HepG2 (cell line): ENCODE results near the gene ZNF503. TPM values are rescaled to one million over a fixed set of nuclear protein-coding genes. Genes with fewer than 3 reads are reported as not detected.

Experiments
- FLYWCH1 ChIP-seq: sonication (generic); formaldehyde crosslinking; IDR thresholded peaks from 2 replicates; pipeline ENCODE4 v1.8.1; 2023; ENCODE audit warnings: mild to moderate bottlenecking, missing genetic modification reagents
- GLI4 ChIP-seq: sonication (generic); formaldehyde crosslinking; IDR thresholded peaks from 2 replicates; pipeline ENCODE4 v1.5.1; 2020; ENCODE audit warnings: missing genetic modification reagents, mild to moderate bottlenecking, moderate library complexity, borderline replicate concordance
- IRF9 ChIP-seq: sonication (generic); formaldehyde crosslinking; IDR thresholded peaks from 2 replicates; pipeline ENCODE4 v1.8.0; 2022; ENCODE audit warnings: missing genetic modification reagents, mild to moderate bottlenecking, borderline replicate concordance
- KLF11 ChIP-seq: IDR thresholded peaks from 2 replicates; pipeline ENCODE4 v1.6.1; 2016; ENCODE audit warnings: missing compliant biosample characterization
- KMT2A ChIP-seq: sonication (generic); formaldehyde crosslinking; IDR thresholded peaks from 2 replicates; pipeline ENCODE4 v1.4.0; 2020; ENCODE audit warnings: missing genetic modification reagents
- MED8 ChIP-seq: sonication (generic); formaldehyde crosslinking; IDR thresholded peaks from 2 replicates; pipeline ENCODE4 v1.8.1; 2023; ENCODE audit warnings: mild to moderate bottlenecking, missing genetic modification reagents; ENCODE audit not compliant: insufficient replicate concordance
- POLR2G ChIP-seq: fragments of 200-400 bp; formaldehyde crosslinking; IDR thresholded peaks from 2 replicates; pipeline ENCODE4 v1.6.1; 2018; ENCODE audit warnings: mild to moderate bottlenecking, low read depth, low read length, moderate library complexity
- PRMT3 ChIP-seq: sonication (generic); formaldehyde crosslinking; IDR thresholded peaks from 2 replicates; pipeline ENCODE4 v1.8.1; 2022; ENCODE audit warnings: low read depth, mild to moderate bottlenecking, moderate library complexity, missing genetic modification reagents, borderline replicate concordance
- RARG ChIP-seq: sonication (generic); formaldehyde crosslinking; IDR thresholded peaks from 2 replicates; pipeline ENCODE4 v1.4.0; 2020; ENCODE audit warnings: low read depth, mild to moderate bottlenecking, missing genetic modification reagents
- RFXANK ChIP-seq: IDR thresholded peaks from 2 replicates; pipeline ENCODE4 v1.6.1; 2016
- SIX4 ChIP-seq: sonication (generic); formaldehyde crosslinking; IDR thresholded peaks from 2 replicates; pipeline ENCODE4 v1.4.0; 2020; ENCODE audit warnings: missing genetic modification reagents
- SNAI1 ChIP-seq: sonication (generic); formaldehyde crosslinking; IDR thresholded peaks from 2 replicates; pipeline ENCODE4 v1.5.0; 2020; ENCODE audit warnings: mild to moderate bottlenecking, missing genetic modification reagents, borderline replicate concordance
- TFE3 ChIP-seq: IDR thresholded peaks from 2 replicates; pipeline ENCODE4 v1.6.1; 2016
- THAP7 ChIP-seq: sonication (generic); formaldehyde crosslinking; IDR thresholded peaks from 2 replicates; pipeline ENCODE4 v1.8.1; 2023; ENCODE audit warnings: mild to moderate bottlenecking, missing genetic modification reagents
- ZBTB25 ChIP-seq: IDR thresholded peaks from 2 replicates; pipeline ENCODE4 v1.6.1; 2018; ENCODE audit warnings: missing genetic modification reagents
- ZBTB4 ChIP-seq: sonication (generic); formaldehyde crosslinking; IDR thresholded peaks from 2 replicates; pipeline ENCODE4 v1.4.0; 2020; ENCODE audit warnings: missing genetic modification reagents, mild to moderate bottlenecking, borderline replicate concordance
- ZFP41 ChIP-seq: sonication (generic); formaldehyde crosslinking; IDR thresholded peaks from 2 replicates; pipeline ENCODE4 v1.4.0; 2020; ENCODE audit warnings: mild to moderate bottlenecking, missing genetic modification reagents, borderline replicate concordance
- ZMAT3 ChIP-seq: sonication (generic); formaldehyde crosslinking; conservative IDR thresholded peaks from 2 replicates; pipeline ENCODE4 v1.7.0; 2021; ENCODE audit warnings: missing genetic modification reagents
- ZNF12 ChIP-seq: sonication (generic); formaldehyde crosslinking; IDR thresholded peaks from 2 replicates; pipeline ENCODE4 v1.5.0; 2020; ENCODE audit warnings: missing genetic modification reagents
- ZNF256 ChIP-seq: sonication (generic); formaldehyde crosslinking; conservative IDR thresholded peaks from 2 replicates; pipeline ENCODE4 v1.4.0; 2020; ENCODE audit warnings: missing genetic modification reagents
- ZNF383 ChIP-seq: sonication (generic); formaldehyde crosslinking; IDR thresholded peaks from 2 replicates; pipeline ENCODE4 v1.4.0; 2020; ENCODE audit warnings: missing genetic modification reagents, mild to moderate bottlenecking, borderline replicate concordance
- polyA plus RNA-seq, 8 experiments: library from polyadenylated mRNA; depleted of rRNA in 3 of 8; stranded (reverse) in 7 of 8; unstranded in 1 of 8; fragments of >200 nt; fragmentation: Illumina TruSeq in 4 of 8; extraction: Trizol in 4 of 8; gene quantifications; 2 replicates each; pipeline versions ENCODE4 v1.2.1 to v1.2.3, GENCODE V29; 2011 to 2016; ENCODE audit warnings: low read depth in 4 of 8, missing spikeins in 1 of 8, mixed read lengths in 1 of 8; ENCODE audit not compliant: insufficient read depth in 1 of 8
- total RNA-seq, 5 experiments: library from RNA; depleted of rRNA; stranded (reverse); fragments of >200 nt; fragmentation: Illumina TruSeq; extraction: Trizol; gene quantifications; 2 replicates each; pipeline ENCODE4 v1.2.3, GENCODE V29; 2016; ENCODE audit warnings: low read depth in 1 of 5

The ZNF503 gene
- total and polyA plus RNA-seq, 2 of the 13 experiments (the other 11 are each of a cell fraction or from before 2014, with no cell fraction given) = 2.7 to 8.3 TPM

GRCh38 chr10:75401569-75402485 lies at the start of gene ZNF503 (continued):
- peak; percentile 78 for TF ChIP-seq TFE3 (CRISPR knock-in tag)
- TF ChIP-seq RFXANK (CRISPR knock-in tag) = 0 out of 2 replicates have a peak, but pooled peaks have one; percentile 21
- TF ChIP-seq ZNF12 = no peak
- no peak for TF ChIP-seq THAP7
- peak; percentile 39; the same call in 1 of the 2 replicates for TF ChIP-seq GLI4 (CRISPR knock-in tag)
- peak; percentile 61; the same call in 1 of the 2 replicates for TF ChIP-seq KLF11
- no peak for TF ChIP-seq FLYWCH1 (CRISPR knock-in tag)
- TF ChIP-seq ZFP41 (CRISPR knock-in tag) = no peak
- no peak for TF ChIP-seq ZNF383 (CRISPR knock-in tag)
- TF ChIP-seq RARG (CRISPR knock-in tag) = no peak
- TF ChIP-seq IRF9 (CRISPR knock-in tag) = 0 out of 2 replicates have a peak, but pooled peaks have one; percentile 21
- TF ChIP-seq ZMAT3 = peak; percentile 17; the same call in 1 of the 2 replicates
- TF ChIP-seq ZBTB25 = peak; percentile 90
- no peak; the same call in 1 of the 2 replicates for TF ChIP-seq ZNF256 (CRISPR knock-in tag)
- no peak; the same call in 1 of the 2 replicates for TF ChIP-seq PRMT3 (CRISPR knock-in tag)
- TF ChIP-seq SIX4 (CRISPR knock-in tag) = no peak
- TF ChIP-seq ZBTB4 (CRISPR knock-in tag) = no peak
- peak; percentile 97 for TF ChIP-seq POLR2G
- TF ChIP-seq KMT2A = peak; percentile 81; the same call in 1 of the 2 replicates
- peak; percentile 35; the same call in 1 of the 2 replicates for TF ChIP-seq SNAI1 (CRISPR knock-in tag)
- peak; percentile 78 for TF ChIP-seq MED8 (CRISPR knock-in tag)
